Naive thymus-derived CD8-positive, alpha-beta T cell (primary cell): ENCODE results near the gene PKNOX2. TPM values are rescaled to one million over a fixed set of nuclear protein-coding genes. Genes with fewer than 3 reads are reported as not detected.

Source experiments
- ATAC-seq, 2 donors: fragments of 150-1000 bp; cut with Tn5 transposase in 1 of 2; sonication (Bioruptor Pico), chemical (Tn5 transposase) in 1 of 2; 1 replicate in 1 of 2; 2 replicates in 1 of 2; pipeline ENCODE4 v1.10.0; 2021; ENCODE audit warnings: mild to moderate bottlenecking in 2 of 2, moderate library complexity in 2 of 2
- POLR2A ChIA-PET: fragments of 350-600 bp; sonication (Branson Sonifier 250); formaldehyde crosslinking; loops from one replicate; lab custom pipeline; 2021; ENCODE audit warnings: antibody characterized with exemption; lab: Charles Lee
- DNase-seq, 10 donors: peaks; one replicate each; pipeline versions ENCODE4 v3.0.0 to v3.0.0-alpha.2; 2020 to 2022
- H3K27ac Mint-ChIP-seq, 10 donors: one replicate each; pipeline ENCODE4 v1.8.0; 2020 to 2022; ENCODE audit warnings: mild to moderate bottlenecking in 10 of 10, mixed read lengths in 10 of 10, moderate library complexity in 4 of 10, inconsistent platforms in 1 of 10
- H3K27me3 Mint-ChIP-seq, 5 donors: one replicate each; pipeline ENCODE4 v1.8.0; 2021 to 2022; ENCODE audit warnings: mixed read lengths in 5 of 5
- H3K36me3 Mint-ChIP-seq, 3 donors: one replicate each; pipeline ENCODE4 v1.8.0; 2020 to 2022; ENCODE audit warnings: mixed read lengths in 3 of 3, mild to moderate bottlenecking in 2 of 3, inconsistent platforms in 1 of 3
- H3K4me1 Mint-ChIP-seq, 4 donors: one replicate each; pipeline ENCODE4 v1.8.0; 2021 to 2022; ENCODE audit warnings: mixed read lengths in 4 of 4
- H3K4me3 Mint-ChIP-seq, 10 donors: one replicate each; pipeline ENCODE4 v1.8.0; 2020 to 2022; ENCODE audit warnings: mild to moderate bottlenecking in 10 of 10, mixed read lengths in 10 of 10, moderate library complexity in 6 of 10, inconsistent platforms in 1 of 10
- H3K9me3 Mint-ChIP-seq, 9 donors: one replicate each; pipeline ENCODE4 v1.8.0; 2020 to 2022; ENCODE audit warnings: mixed read lengths in 9 of 9, mild to moderate bottlenecking in 3 of 9, inconsistent platforms in 1 of 9, moderate library complexity in 1 of 9
- polyA plus RNA-seq, 3 donors: library from polyadenylated mRNA; unstranded; fragments of 300-500 nt; fragmentation: Illumina TruSeq; gene quantifications; one replicate each; pipeline ENCODE4 v1.2.3, GENCODE V29; 2021
- total RNA-seq, 8 experiments: library from RNA in 2 of 8; stranded (reverse) in 2 of 8; gene quantifications; one replicate each; pipeline ENCODE4 v1.2.3 and lab custom pipeline; 2021 to 2026

The PKNOX2 gene
- total and polyA plus RNA-seq, 5 experiments from 2014 or later: not detected

DNA sequence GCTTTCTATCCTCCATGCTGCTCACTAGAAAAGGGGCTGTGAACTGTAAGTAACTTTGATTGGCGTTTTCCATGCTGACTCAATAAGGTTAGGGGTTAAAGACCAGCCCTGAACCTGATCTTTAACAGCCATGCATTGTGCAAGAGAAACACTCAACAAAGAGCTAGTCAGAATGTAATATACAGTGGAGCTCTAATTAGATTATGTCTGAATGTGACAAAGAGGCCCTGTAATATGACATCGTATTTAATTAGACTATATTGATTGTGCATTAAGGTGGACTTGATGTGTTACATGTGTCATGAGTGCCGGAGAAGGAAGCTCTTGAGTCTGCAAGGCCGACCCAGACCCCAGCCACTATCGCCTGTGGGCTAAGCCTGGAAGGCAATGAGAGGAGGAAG, 70.5 kb downstream of the PKNOX2 start:
- peaks cover 6 to 64% (median 16%) of the 10 kb centered on the region in 5 donors for H3K27me3 Mint-ChIP-seq
- ATAC-seq (no peak), DNase-seq (no peak)
- POLR2A ChIA-PET: no interaction called here
- H3K4me1 Mint-ChIP-seq: no peaks in the 10 kb centered on the region
- no peaks in the 10 kb centered on the region for H3K36me3 Mint-ChIP-seq
- H3K4me3 Mint-ChIP-seq: no peak overlapping the region
- no peak overlapping the region for H3K27ac Mint-ChIP-seq
- no peaks in the 10 kb centered on the region for H3K9me3 Mint-ChIP-seq

DNA sequence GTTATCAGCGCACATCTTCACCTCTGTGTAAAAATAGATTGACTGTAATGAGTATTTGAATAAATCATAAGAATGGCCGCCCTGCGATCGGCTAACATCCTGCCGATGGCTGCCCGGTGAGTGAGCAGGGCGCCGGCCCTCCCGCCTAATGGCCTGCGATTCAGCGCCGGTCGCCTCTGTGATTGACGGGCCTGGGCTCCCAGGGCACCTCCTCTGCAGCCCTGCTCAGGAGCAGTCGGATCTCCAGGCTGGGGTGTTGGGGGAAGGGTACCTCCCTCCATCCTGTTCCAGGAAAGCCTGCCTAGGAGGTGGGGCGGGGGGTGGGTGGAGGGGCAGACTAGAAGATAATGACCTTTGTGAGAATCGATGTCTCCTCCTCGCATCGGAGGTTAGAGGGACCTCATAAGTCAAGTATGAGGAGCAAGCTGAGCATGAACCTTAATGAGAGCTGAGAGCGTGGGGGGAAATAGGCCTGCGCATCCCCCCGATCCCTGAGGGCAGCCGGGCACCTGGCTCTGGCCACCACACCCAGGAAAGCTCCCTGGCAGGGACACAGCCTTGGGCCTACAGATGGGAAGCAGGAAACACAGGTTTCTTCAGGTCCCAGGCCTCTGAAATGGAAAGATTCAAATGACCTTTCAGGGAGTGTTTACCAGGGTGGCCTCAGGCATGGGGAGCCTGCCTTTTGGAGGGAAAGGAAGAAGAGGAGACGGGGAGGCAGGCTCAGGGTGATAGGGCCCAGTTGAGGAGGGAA, 71.7 kb downstream of the PKNOX2 start:
- POLR2A ChIA-PET: no interaction called here
- no peak overlapping the region for H3K27ac Mint-ChIP-seq

DNA sequence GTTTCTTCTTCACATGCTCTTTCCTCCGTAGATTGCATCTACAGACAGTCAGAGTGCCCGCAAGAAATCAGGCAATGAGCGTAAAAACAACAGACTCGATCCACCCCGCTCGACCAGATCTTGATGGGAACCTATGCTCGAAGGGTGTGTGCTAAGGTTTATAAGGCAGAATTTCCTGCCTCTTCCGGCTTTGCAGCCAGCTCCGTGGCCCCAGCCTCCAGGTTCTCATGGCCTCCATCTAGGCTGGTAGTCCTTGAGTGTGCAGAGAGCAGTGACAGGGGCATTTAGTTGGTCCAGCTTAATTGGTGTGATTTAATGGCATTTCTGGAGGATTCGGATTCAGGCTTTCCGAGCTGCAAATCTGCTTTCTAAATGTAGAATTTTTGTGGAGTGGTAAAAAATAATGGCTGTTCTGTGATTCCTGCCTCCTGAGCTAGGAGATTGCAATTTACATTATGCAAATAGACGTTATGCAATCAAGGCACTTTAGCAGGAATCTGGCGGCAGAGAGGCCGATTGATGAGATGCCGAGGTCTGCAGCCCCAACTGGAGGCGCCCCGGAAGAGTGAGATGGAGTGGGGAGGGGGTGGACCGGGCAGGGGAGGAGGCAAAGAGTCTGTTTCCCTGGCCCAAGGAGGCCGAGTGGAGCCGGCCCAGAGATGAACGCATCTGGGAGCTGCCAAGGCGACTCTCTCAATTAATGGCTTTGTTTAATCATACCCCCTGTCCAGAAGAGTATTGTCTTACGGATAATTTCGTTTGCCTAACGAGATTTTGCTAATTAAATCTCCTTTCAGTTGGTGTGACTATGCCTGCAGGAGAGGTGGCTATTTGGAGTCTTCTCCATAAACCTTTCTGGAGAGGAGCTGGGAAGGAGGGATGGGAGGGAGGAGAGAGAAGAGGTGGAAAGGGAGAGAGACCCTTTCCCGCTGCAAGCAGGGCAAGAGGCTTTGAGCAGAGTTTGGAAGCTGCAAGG, 75.3 kb downstream of the PKNOX2 start:
- no peaks in the 10 kb centered on the region for H3K36me3 Mint-ChIP-seq
- peaks cover 0 to 1% (median 0%) of the 10 kb centered on the region in 9 donors for H3K9me3 Mint-ChIP-seq
- no peaks in the 10 kb centered on the region for H3K4me1 Mint-ChIP-seq
- no peak for ATAC-seq
- POLR2A ChIA-PET: no interaction called here
- no peak overlapping the region for H3K27ac Mint-ChIP-seq
- H3K4me3 Mint-ChIP-seq: no peak overlapping the region
- peaks cover 5 to 54% (median 22%) of the 10 kb centered on the region in 5 donors for H3K27me3 Mint-ChIP-seq
- no peak for DNase-seq

More for the DNA sequence above, 71.7 kb downstream of the PKNOX2 start:
- Mint-ChIP-seq H3K27me3 (peaks cover 8 to 71% (median 21%) of the 10 kb centered on the region in 5 donors), H3K4me1 (no peaks in the 10 kb centered on the region), H3K36me3 (no peaks in the 10 kb centered on the region), H3K4me3 (no peak overlapping the region), H3K9me3 (no peaks in the 10 kb centered on the region)
- DNase-seq: no peak
- no peak for ATAC-seq

DNA sequence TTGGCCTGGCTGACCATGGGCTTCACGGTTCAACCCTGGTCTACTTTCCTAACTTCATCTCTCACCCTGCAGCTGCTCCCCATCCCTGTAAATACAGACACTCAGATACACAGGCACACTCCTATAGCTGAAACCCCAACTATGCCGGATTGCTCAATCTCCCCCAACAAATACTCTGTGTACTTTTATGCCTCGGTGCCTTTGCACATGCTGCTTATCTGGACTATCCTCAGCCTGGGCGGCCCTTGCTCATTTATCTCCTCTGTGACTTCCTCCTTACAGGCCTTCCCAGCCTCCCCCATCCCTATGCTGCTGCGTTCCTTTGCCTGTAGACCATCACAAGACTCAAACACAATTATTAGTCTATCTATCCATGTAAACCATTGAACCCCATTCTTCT, 76.6 kb downstream of the PKNOX2 start:
- DNase-seq (no peak), ATAC-seq (no peak)
- H3K9me3 Mint-ChIP-seq: peaks cover 0 to 1% (median 0%) of the 10 kb centered on the region in 9 donors
- H3K36me3 Mint-ChIP-seq: no peaks in the 10 kb centered on the region
- H3K4me1 Mint-ChIP-seq: no peaks in the 10 kb centered on the region
- H3K27me3 Mint-ChIP-seq: peaks cover 5 to 43% (median 25%) of the 10 kb centered on the region in 5 donors
- no peak overlapping the region for H3K4me3 Mint-ChIP-seq
- H3K27ac Mint-ChIP-seq: no peak overlapping the region
- POLR2A ChIA-PET: no interaction called here

DNA sequence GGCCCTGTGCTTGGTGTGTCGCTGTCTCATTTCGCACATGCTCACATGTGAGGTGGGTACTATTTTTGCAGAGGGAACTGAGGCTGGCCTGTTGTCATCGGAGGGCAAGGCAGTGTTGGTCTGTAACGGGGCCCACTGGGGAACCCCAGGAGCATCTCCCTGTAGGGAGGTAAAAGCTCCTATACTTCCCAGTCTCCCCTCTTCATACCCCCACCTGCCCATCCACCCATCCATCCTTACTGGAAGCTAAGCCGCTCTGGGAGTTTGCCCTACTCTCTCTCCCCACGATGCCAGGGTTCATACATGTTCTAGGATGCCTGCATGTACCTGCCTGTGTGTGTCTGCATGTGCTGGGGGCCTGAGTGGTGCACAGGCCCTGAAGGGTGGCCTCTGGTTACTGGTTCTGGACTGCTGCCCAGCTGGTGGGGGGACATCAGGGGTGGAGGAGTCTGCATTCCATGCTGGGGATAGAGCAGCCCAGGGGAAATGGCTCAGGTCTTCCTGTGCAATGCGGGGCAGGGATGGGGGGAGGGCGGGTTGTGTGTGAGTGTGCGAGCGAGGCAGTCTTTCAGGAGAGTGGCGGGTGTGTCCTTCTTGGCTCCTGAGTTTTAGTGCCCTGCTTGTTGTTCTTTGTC, 77.7 kb downstream of the PKNOX2 start:
- H3K27me3 Mint-ChIP-seq: peaks cover 5 to 36% (median 30%) of the 10 kb centered on the region in 5 donors
- POLR2A ChIA-PET: no interaction called here
- H3K4me1 Mint-ChIP-seq: no peaks in the 10 kb centered on the region
- ATAC-seq (no peak), DNase-seq (no peak)
- H3K4me3 Mint-ChIP-seq: no peak overlapping the region
- no peaks in the 10 kb centered on the region for H3K36me3 Mint-ChIP-seq
- H3K9me3 Mint-ChIP-seq: peaks cover 0 to 1% (median 0%) of the 10 kb centered on the region in 9 donors
- H3K27ac Mint-ChIP-seq: no peak overlapping the region

DNA sequence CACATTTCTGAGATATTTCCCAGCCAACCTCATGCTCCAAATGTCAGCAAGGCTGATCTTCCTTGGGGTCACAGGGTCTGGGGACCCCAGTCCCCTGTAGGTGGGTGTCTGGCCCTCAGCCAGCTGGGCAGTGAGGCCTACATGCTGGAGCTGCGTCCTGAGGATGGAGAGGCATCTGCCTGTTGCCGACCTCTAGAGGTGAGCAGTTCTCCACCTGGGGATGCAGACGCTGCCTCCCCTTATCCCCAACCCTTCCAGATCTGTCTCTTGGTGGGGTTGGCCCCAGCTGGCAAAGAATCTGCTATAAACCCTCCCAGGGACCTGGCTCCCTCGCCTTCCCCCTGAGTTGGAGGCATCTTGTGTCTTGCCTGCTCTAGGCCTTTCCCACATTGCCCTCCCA, 79.6 kb downstream of the PKNOX2 start:
- Mint-ChIP-seq H3K4me3 (no peak overlapping the region), H3K27ac (no peak overlapping the region), H3K4me1 (no peaks in the 10 kb centered on the region), H3K9me3 (peaks cover 0 to 1% (median 0%) of the 10 kb centered on the region in 9 donors), H3K36me3 (no peaks in the 10 kb centered on the region), H3K27me3 (peaks cover 3 to 36% (median 29%) of the 10 kb centered on the region in 5 donors)
- ATAC-seq: no peak
- no peak for DNase-seq
- POLR2A ChIA-PET: no interaction called here

DNA sequence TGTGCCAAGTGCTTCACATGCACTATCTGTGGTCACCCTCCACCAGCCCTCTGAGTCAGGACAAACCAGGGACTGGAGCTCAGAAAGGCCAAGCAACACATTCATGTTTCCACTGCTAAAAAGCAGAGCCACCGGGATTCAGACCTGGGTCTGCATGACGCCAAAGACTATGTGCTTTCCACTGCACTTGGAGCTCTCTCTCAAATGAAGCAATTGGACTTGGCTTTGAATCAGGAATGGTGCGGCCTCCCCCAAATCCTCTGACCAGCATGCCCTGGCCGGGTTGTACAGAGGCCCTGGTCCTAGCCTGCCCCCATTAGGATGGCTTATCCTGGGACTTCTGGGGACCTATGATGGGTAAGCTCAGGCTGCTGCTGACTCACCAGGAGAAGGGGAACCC, 80.7 kb downstream of the PKNOX2 start:
- DNase-seq: no peak
- Mint-ChIP-seq H3K4me1 (no peaks in the 10 kb centered on the region), H3K27ac (no peak overlapping the region), H3K4me3 (no peak overlapping the region), H3K36me3 (no peaks in the 10 kb centered on the region), H3K9me3 (peaks cover 0 to 1% (median 0%) of the 10 kb centered on the region in 9 donors), H3K27me3 (peaks cover 3 to 25% (median 19%) of the 10 kb centered on the region in 5 donors)
- POLR2A ChIA-PET: no interaction called here
- ATAC-seq: no peak

DNA sequence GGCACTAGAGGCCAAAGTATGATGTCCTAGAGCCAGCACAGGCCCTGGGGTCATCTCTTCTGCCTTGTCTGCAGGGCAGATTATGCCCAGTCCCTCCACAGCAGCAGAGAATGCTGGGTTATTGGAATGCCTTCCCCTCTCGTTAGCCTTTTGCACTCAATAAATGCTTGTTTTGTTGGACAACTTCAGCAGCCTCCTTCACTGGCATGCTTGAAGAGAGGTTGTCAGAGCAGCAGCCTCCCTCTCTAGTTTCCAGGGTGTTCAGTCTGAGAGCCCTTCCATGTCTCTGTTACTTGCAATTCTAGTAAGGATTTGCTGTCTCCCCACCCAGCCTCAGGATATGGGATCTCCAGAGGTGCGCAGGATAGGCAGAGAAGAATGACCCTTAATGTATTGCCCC, 82.9 kb downstream of the PKNOX2 start:
- no peak overlapping the region for H3K27ac Mint-ChIP-seq
- no peaks in the 10 kb centered on the region for H3K36me3 Mint-ChIP-seq
- H3K4me1 Mint-ChIP-seq: no peaks in the 10 kb centered on the region
- no peak for ATAC-seq
- POLR2A ChIA-PET: no interaction called here
- H3K4me3 Mint-ChIP-seq: no peak overlapping the region
- no peak for DNase-seq
- peaks cover 0 to 1% (median 0%) of the 10 kb centered on the region in 9 donors for H3K9me3 Mint-ChIP-seq
- H3K27me3 Mint-ChIP-seq: peaks cover 2 to 16% (median 9%) of the 10 kb centered on the region in 5 donors

DNA sequence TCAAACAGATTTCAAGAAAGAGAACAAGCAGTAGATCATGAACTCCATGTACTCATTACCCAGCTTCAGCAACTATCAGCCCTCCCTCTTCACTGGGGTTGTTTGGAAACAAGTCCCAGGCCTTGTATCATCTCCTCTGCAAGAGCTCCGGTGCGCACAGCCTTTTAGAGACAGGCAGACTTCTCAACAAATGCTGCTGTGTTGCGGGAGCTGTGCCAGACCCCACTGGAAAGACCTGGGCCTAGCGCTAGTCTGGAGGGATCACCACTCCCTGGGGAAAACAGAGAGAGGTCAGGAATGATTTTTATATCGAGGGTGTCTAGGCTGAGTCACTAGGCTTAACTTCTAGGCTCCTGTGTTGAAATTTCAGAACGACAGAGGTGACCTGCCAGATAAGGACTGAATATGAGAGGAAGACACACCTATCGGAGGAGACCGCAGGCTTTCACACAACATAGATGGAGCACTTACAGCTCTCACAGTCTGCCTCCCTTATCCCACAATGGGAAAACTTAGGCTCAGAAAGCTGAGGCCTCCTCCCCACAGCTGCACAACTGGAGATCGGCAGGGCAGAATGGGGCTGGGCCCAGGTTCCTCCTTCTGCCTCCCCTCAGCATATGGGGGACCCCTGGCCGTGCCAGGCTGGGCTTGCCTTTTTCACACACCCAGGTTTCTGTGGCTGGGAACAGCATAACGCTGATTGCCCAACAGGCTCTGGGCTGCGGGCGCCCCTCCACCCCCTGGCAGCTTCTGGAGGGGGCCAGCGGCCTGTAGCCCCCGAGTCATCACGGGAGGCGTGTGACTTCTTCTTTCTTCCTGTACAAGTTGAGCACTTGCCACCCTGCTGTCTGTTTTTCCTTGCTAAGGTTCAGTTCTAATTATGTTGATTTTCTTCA, 86.0 kb downstream of the PKNOX2 start:
- ATAC-seq (no peak), DNase-seq (no peak)
- no peaks in the 10 kb centered on the region for H3K9me3 Mint-ChIP-seq
- no peak overlapping the region for H3K4me3 Mint-ChIP-seq
- H3K27ac Mint-ChIP-seq: no peak overlapping the region
- POLR2A ChIA-PET: no interaction called here
- H3K4me1 Mint-ChIP-seq: no peaks in the 10 kb centered on the region
- peaks cover 2 to 19% (median 9%) of the 10 kb centered on the region in 5 donors for H3K27me3 Mint-ChIP-seq
- no peaks in the 10 kb centered on the region for H3K36me3 Mint-ChIP-seq

DNA sequence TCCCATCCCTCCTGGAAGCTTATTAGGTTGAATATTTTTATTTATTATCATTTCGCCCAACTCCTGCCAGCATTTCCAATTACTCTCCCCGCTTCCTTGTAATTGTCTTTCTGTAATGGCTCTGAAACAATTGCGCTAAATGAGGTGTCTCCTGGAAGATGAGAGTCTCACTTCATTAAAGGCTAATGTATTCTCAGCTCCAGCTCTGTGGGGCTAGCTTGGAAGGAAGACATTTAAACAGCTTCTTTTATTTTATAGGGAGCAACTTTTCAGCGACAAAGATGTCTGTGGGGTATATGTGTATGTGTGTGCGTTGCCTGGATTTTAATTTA, 86.6 kb downstream of the PKNOX2 start:
- Mint-ChIP-seq H3K4me1 (no peaks in the 10 kb centered on the region), H3K27me3 (peaks cover 2 to 25% (median 4%) of the 10 kb centered on the region in 5 donors), H3K4me3 (no peak overlapping the region), H3K9me3 (no peaks in the 10 kb centered on the region), H3K36me3 (no peaks in the 10 kb centered on the region), H3K27ac (no peak overlapping the region)
- ATAC-seq: no peak
- POLR2A ChIA-PET: no interaction called here
- DNase-seq: no peak

DNA sequence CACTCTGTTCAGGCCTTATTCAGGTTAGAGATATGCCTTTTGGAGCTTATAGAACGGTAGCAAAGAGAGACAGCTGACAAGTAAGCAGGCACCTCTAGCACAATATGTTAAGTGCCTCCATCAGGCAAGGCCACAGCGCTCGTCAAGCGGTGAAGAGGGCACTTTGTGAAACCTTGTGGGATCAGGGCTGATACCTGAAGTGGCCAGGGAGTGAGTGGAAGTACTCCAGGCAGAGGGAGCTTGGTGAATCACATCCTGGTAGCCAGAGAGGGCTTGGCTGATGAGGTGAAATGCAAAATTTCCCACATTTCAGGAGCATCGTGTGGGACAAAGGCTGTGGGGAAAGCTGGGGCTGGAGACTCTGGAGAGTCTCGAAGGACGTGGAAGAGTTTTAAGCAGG, 87.4 kb downstream of the PKNOX2 start:
- POLR2A ChIA-PET: no interaction called here
- Mint-ChIP-seq H3K27me3 (peaks cover 1 to 33% (median 2%) of the 10 kb centered on the region in 5 donors), H3K9me3 (no peaks in the 10 kb centered on the region), H3K27ac (no peak overlapping the region), H3K4me1 (no peaks in the 10 kb centered on the region), H3K4me3 (no peak overlapping the region), H3K36me3 (no peaks in the 10 kb centered on the region)
- no peak for DNase-seq
- no peak for ATAC-seq

DNA sequence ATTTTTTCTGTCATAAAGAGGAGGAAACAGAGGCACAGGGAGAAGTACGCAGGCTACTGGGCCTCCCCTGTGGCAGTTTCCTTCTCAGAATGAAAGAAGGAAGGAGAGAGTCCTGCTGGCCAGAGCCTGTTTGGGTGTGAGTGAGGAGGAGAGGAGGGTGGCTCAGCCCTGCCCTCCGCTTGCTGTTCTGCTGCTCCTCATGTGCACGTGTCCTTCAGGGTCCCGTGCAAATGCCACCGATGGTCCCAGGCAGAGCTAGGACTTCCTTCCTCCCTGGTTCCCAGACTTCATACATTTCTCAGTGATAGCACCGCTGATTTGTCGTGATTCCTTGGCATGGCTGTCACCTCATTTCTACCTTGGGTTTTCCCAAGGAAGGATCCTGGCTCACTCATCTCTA, 88.7 kb downstream of the PKNOX2 start:
- H3K27me3 Mint-ChIP-seq: peaks cover 0 to 29% (median 4%) of the 10 kb centered on the region in 5 donors
- ATAC-seq: no peak
- DNase-seq: no peak
- H3K27ac Mint-ChIP-seq: no peak overlapping the region
- H3K9me3 Mint-ChIP-seq: no peaks in the 10 kb centered on the region
- H3K36me3 Mint-ChIP-seq: no peaks in the 10 kb centered on the region
- H3K4me3 Mint-ChIP-seq: no peak overlapping the region
- no peaks in the 10 kb centered on the region for H3K4me1 Mint-ChIP-seq
- POLR2A ChIA-PET: no interaction called here
